Kidney epithelial cell (primary cell): ENCODE results near the gene TDRD1. TPM values are rescaled to one million over a fixed set of nuclear protein-coding genes. Genes with fewer than 3 reads are reported as not detected.

Source experiments
- DNase-seq: peaks from one replicate; pipeline ENCODE4 v3.0.0-alpha.2; 2010; ENCODE audit warnings: low read depth
- H3K27me3 ChIP-seq: 2 replicates; pipeline ENCODE4 v1.6.0; 2011; ENCODE audit warnings: low read length; ENCODE audit not compliant: control insufficient read depth, insufficient read depth
- H3K36me3 ChIP-seq: 2 replicates; pipeline ENCODE4 v1.5.1; 2011; ENCODE audit warnings: low read length; ENCODE audit not compliant: control insufficient read depth, insufficient read depth
- H3K4me3 ChIP-seq: 2 replicates; pipeline ENCODE4 v1.5.1; 2011; ENCODE audit warnings: low read depth, mild to moderate bottlenecking, control low read depth, low read length
- CTCF ChIP-seq: IDR thresholded peaks from 2 replicates; pipeline ENCODE4 v1.5.1; 2011; ENCODE audit warnings: mild to moderate bottlenecking, moderate library complexity, low read length, control low read depth, inconsistent platforms; ENCODE audit not compliant: insufficient read depth, poor library complexity, severe bottlenecking
- total RNA-seq: library from RNA; depleted of rRNA; stranded (reverse); fragments of >200 nt; gene quantifications from 2 replicates; pipeline ENCODE4 v1.2.3, GENCODE V29; 2015

The TDRD1 gene
- total RNA-seq, 1 donor from 2014 or later = not detected

GRCh38 chr10:114245121-114245791 is 66.1 kb downstream of the TDRD1 start:
- Histone ChIP-seq H3K4me3 (no peak overlapping the region), H3K36me3 (no peaks in the 10 kb centered on the region), H3K27me3 (peaks cover 11% of the 10 kb centered on the region)
- TF ChIP-seq CTCF = no peak
- DNase-seq = peak; percentile 43

GRCh38 chr10:114246679-114247305 is 67.6 kb downstream of the TDRD1 start:
- H3K4me3 ChIP-seq = no peak overlapping the region

GRCh38 chr10:114250236-114250635 is 71.1 kb downstream of the TDRD1 start:
- H3K36me3 ChIP-seq = no peaks in the 10 kb centered on the region
- H3K27me3 ChIP-seq = no peaks in the 10 kb centered on the region
- H3K4me3 ChIP-seq = no peak overlapping the region
- TF ChIP-seq CTCF = no peak
- no peak for DNase-seq

More at GRCh38 chr10:114246679-114247305, 67.6 kb downstream of the TDRD1 start:
- peak; percentile 74 for DNase-seq
- no peak for TF ChIP-seq CTCF
- H3K27me3 ChIP-seq = peaks cover 6% of the 10 kb centered on the region
- H3K36me3 ChIP-seq = no peaks in the 10 kb centered on the region

GRCh38 chr10:114250716-114251115 is 71.6 kb downstream of the TDRD1 start:
- no peak for DNase-seq
- H3K27me3 ChIP-seq = no peaks in the 10 kb centered on the region
- TF ChIP-seq CTCF = no peak
- H3K4me3 ChIP-seq = no peak overlapping the region
- H3K36me3 ChIP-seq = no peaks in the 10 kb centered on the region

- Histone ChIP-seq H3K36me3 (no peaks in the 10 kb centered on the region), H3K27me3 (no peaks in the 10 kb centered on the region), H3K4me3 (no peak overlapping the region)
- no peak for TF ChIP-seq CTCF
- DNase-seq = no peak
Observed at GRCh38 chr10:114252092-114252491, 72.9 kb downstream of the TDRD1 start.
